Putamen (tissue), 1 donor: ENCODE measurements around the gene GLG1.

Experiments used
- DNase-seq: peaks from one replicate; pipeline ENCODE4 v3.0.0-alpha.2; 2016; ENCODE audit warnings: low spot score

The GLG1 gene

GRCh38 chr16:74472540-74472939 is 134.4 kb downstream of the GLG1 start:
- no peak for DNase-seq

- no peak for DNase-seq
Measured at GRCh38 chr16:74472010-74472409, 134.9 kb downstream of the GLG1 start.

- DNase-seq = no peak
Measured at GRCh38 chr16:74469946-74470478, 136.9 kb downstream of the GLG1 start.

GRCh38 chr16:74468807-74469525 is 137.9 kb downstream of the GLG1 start:
- no peak for DNase-seq

- no peak for DNase-seq
Measured at GRCh38 chr16:74466872-74467271, 140.0 kb downstream of the GLG1 start.

GRCh38 chr16:74465851-74466685 is 140.8 kb downstream of the GLG1 start:
- no peak for DNase-seq

- no peak for DNase-seq
Measured at GRCh38 chr16:74465281-74465680, 141.6 kb downstream of the GLG1 start.

GRCh38 chr16:74463888-74464287 is 143.0 kb downstream of the GLG1 start:
- DNase-seq = no peak

- DNase-seq = no peak
Measured at GRCh38 chr16:74462361-74462760, 144.6 kb downstream of the GLG1 start.

GRCh38 chr16:74461826-74462225 is 145.1 kb downstream of the GLG1 start:
- no peak for DNase-seq

GRCh38 chr16:74460542-74460941 is 146.4 kb downstream of the GLG1 start:
- DNase-seq = no peak

GRCh38 chr16:74456290-74456625 is 150.7 kb downstream of the GLG1 start:
- DNase-seq = no peak

- DNase-seq = peak; percentile 47
Measured at GRCh38 chr16:74455619-74456289, 151.2 kb downstream of the GLG1 start.

- no peak for DNase-seq
Measured at GRCh38 chr16:74455213-74455612, 151.7 kb downstream of the GLG1 start.

- no peak for DNase-seq
Measured at GRCh38 chr16:74451951-74452758, 154.8 kb downstream of the GLG1 start.

- DNase-seq = no peak
Measured at GRCh38 chr16:74450967-74451760, 155.8 kb downstream of the GLG1 start.

GRCh38 chr16:74450236-74450635 is 156.7 kb downstream of the GLG1 start:
- DNase-seq = no peak

- no peak for DNase-seq
Measured at GRCh38 chr16:74449470-74449869, 157.4 kb downstream of the GLG1 start.

GRCh38 chr16:74448990-74449389 is 157.9 kb downstream of the GLG1 start:
- DNase-seq = no peak

GRCh38 chr16:74447578-74447977 is 159.3 kb downstream of the GLG1 start:
- DNase-seq = no peak

- DNase-seq = no peak
Measured at GRCh38 chr16:74446866-74447265, 160.0 kb downstream of the GLG1 start.
